Measurements from ENCODE around the gene CCL19.

The CCL19 gene

GRCh38 chr9:34642679-34643078, 48.4 kb downstream of the CCL19 start:
- TF ChIP-seq CTCF (IDR thresholded peaks at IDR 0.05; ENCODE audit: borderline replicate concordance, extremely low read depth, low read length, poor library complexity, severe bottlenecking) (no peak), EZH2 (IDR thresholded peaks at IDR 0.05; ENCODE audit: borderline replicate concordance, low read depth, low read length, severe bottlenecking) (no peak)

More at GRCh38 chr9:34642679-34643078, 48.4 kb downstream of the CCL19 start:
- Histone ChIP-seq H3K4me1 (ENCODE audit: insufficient read depth, low read length) (peaks cover 25% of the 10 kb centered on the region), H2AFZ (ENCODE audit: low read depth, low read length) (no peak overlapping the region), H3K4me2 (ENCODE audit: insufficient read depth, low read length) (no peak overlapping the region), H3K27me3 (ENCODE audit: insufficient read depth, low read length, poor library complexity) (no peaks in the 10 kb centered on the region), H3K79me2 (ENCODE audit: insufficient read depth, low read length) (peaks cover 12% of the 10 kb centered on the region), H3K27ac (ENCODE audit: low read length) (no peak overlapping the region), H4K20me1 (ENCODE audit: insufficient read depth, low read length) (0 out of 2 replicates have a peak, but pooled peaks cover 3% of the 10 kb centered on the region), H3K36me3 (ENCODE audit: insufficient read depth, low read length) (peaks cover 4% of the 10 kb centered on the region; the same call in 1 of the 2 replicates), H3K9me3 (ENCODE audit: insufficient read depth, low read length, severe bottlenecking) (no peaks in the 10 kb centered on the region), H3K4me3 (ENCODE audit: low read depth in 1 of 2, low read length in 2 of 2) (no peak overlapping the region), H3K9ac (ENCODE audit: low read depth, low read length) (no peak overlapping the region)
- DNase-seq: no peak
- no peak for ATAC-seq (ENCODE audit: insufficient read depth, low read depth)
